ENCODE results near the gene PGGHG.
A peak's percentile ranks its signal among the peaks of the same experiment; 100 is the strongest.
"Not testable (repeated sequence)": the region's sequence is repeated elsewhere in the genome, so short reads cannot be mapped to it uniquely, and the experiment has no call there.

PGGHG gene

DNA sequence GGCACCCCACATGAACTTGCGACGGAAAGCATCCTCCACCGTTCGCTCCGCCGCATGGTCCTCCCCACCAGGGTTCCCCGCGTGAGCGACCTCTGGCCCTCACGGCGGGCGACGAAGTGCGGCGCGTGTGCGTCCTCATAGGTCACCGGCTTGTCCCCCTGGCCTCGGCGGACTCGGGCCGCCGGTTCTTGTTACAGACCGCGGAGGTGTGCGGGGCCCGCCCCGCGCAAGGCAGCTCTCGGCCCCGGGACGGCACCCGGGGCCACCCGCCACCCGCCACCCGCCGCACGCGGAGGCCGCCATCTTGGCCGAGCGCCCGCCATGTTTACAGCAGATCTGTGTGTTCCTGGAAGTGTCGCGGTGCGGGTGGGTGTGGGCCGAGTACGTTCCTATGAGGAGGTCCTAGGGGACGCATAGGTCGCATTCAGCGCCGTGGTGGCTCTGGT, 15.2 kb downstream of the PGGHG start:
- ChIA-PET CTCF (interaction anchor here (0.6 to 1.0 kb wide), 5 partner anchors 46 to 92 kb away, joined by 3 to 9 read pairs (median 4); partner anchors contain the start of gene PSMD13), POLR2A (ENCODE audit: low non-redundant PET) (no interaction called here)
- TF ChIP-seq, protein P1, sequence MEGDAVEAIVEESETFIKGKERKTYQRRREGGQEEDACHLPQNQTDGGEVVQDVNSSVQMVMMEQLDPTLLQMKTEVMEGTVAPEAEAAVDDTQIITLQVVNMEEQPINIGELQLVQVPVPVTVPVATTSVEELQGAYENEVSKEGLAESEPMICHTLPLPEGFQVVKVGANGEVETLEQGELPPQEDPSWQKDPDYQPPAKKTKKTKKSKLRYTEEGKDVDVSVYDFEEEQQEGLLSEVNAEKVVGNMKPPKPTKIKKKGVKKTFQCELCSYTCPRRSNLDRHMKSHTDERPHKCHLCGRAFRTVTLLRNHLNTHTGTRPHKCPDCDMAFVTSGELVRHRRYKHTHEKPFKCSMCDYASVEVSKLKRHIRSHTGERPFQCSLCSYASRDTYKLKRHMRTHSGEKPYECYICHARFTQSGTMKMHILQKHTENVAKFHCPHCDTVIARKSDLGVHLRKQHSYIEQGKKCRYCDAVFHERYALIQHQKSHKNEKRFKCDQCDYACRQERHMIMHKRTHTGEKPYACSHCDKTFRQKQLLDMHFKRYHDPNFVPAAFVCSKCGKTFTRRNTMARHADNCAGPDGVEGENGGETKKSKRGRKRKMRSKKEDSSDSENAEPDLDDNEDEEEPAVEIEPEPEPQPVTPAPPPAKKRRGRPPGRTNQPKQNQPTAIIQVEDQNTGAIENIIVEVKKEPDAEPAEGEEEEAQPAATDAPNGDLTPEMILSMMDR (conservative IDR thresholded peaks at IDR 0.05; ENCODE audit: low read depth) = no peak
- DNase-seq (ENCODE audit: low spot score) = no peak
- no peak overlapping the region for H3K27ac ChIP-seq

DNA sequence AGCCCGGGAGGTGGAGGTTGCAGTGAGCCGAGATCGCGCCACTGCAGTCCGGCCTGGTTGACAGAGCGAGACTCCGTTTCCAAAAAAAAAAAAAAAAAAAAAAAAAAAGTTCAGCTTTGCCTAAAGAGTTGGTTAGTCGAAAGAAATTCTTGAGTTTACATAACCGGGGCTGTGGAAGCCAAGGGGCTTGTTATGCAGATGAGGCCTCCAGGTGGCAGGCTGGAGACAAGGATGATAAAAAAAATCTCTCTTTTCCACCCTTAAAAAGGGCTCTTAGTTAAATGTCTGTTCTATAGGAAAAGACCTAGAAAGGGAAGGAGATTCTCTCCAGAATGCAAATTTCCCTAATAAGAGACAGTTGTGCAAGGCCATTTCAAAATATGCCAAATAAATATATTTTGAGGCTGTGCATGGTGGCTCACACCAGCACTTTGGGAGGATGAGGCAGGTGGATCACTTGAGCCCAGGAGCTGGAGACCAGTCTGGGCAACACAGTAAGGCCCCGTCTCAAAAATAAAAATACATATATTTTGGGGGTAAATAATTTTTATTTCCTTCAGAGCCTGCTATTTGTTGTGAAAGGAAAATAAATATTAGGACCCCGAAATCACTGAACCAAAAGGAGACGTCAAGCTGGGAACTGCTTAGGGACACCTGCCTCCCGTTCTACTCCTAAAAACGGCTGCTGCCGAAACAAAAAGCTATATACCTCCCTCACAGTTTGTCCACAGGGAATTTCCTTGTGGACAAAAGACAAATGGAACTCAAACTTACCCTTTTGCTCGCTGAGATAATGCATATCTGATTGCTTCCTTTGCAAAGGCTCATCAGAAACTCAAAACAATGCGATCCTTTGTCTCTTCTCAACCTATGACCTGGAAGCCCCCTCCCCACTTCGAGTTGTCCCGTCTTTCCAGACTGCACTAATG, 16.3 kb downstream of the PGGHG start:
- DNase-seq (ENCODE audit: low spot score) = peak; percentile 74
- ChIA-PET POLR2A (ENCODE audit: low non-redundant PET) (no interaction called here), CTCF (interaction anchor here (0.6 to 1.1 kb wide), 7 partner anchors 14 to 93 kb away, joined by 3 to 9 read pairs (median 4); partner anchors contain the start of gene PSMD13)
- H3K27ac ChIP-seq = no peak overlapping the region
- TF ChIP-seq, protein P1 (conservative IDR thresholded peaks at IDR 0.05; ENCODE audit: low read depth) = peak; percentile 80

DNA sequence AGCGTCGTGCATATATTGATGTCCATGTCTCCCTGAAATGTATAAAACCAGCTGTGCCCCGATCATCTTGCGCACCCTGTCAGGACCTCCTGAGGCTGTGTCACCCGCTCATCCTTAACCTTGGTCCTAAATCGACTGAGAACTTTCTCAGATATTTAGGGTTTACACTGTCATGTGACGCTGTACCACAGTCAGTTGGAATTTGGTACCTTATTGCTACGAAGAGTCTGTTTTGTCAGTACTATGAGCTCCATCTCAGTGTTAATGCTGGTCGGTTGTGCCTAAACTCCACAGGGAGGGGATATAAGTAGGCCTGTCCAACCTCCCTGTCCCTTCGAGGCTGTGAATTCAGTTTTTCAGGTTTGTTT, 16.9 kb downstream of the PGGHG start:
- peak overlapping the region; percentile 91 for H3K27ac ChIP-seq
- TF ChIP-seq, protein P1 (conservative IDR thresholded peaks at IDR 0.05; ENCODE audit: low read depth) = no peak
- DNase-seq (ENCODE audit: low spot score) = no peak
- ChIA-PET CTCF (interaction anchor here (1.1 kb wide), 1 partner anchor 16 kb away, joined by 4 read pairs; no protein-coding TSS in a partner anchor), POLR2A (ENCODE audit: low non-redundant PET) (no interaction called here)

DNA sequence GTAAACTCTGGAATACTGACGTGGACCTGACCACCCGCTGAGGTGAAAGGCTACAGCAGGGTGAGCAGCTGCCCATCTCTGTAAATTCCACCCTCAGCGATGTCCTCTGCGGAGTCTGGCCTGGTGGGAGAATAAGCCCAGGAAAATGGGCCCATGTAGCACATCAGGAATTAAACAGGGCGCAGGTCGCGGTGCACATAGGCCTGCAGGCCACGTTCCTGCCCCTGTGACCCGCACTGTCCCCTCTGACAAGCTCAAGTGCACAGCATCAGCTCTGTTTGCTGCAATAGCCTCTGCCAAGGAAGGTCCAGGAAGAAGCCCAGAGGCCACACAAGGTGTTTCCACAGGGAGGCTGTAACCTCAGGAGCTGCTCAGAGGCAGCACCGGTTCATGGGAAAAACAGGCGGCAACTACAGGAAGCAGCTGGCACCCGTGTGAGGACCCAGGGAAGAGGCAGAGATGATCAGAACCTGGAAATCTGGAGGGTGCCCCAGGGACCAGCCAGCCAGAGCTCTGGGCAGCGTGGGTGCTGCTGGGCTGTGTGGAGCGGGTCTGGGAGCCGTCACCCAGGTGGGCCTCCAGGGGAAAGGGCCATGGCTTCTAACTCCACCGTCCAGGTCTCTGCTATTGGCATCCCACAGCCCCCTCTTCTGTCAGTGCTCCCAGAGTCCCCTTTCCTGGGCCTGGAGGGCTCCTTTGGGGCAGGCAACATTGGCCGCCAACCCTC, 17.9 kb downstream of the PGGHG start:
- POLR2A ChIA-PET (ENCODE audit: low non-redundant PET) = no interaction called here

DNA sequence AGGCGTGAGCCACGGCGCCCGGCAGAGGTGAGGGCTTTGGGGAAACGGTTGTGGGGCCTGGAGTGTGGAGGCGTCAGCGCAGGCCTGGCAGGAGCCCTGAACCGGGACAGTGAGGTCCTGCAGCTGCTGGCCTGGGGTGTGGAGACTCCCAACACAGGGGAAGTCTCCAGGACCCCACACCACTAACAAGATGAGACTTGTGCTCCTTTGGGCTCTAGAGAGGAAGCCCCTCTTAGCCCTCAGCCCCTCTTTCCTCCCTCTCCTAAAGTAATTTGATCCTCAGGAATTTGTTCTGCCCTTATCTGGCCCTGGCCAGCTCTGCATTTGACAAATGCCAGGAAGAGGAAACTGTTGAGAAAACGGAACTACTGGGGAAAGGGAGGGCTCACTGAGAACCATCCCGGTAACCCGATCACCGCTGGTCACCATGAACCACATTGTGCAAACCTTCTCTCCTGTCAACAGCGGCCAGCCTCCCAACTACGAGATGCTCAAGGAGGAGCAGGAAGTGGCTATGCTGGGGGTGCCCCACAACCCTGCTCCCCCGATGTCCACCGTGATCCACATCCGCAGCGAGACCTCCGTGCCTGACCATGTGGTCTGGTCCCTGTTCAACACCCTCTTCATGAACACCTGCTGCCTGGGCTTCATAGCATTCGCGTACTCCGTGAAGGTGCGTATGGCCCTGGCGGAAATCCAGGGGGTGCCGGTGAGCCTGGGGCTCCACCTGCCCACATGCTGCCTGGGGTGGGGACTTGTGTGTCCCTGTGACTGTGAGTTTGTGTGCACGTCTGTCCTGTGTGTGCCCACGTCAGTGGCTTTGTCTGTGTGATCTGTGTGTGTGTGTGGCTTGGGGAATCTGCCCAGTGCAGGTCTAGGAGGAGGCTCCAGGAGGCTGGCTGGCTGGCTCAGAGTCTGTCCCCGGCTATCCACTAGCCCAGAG, 19.1 kb downstream of the PGGHG start, which contains the start of gene IFITM2:
IFITM2 (plus strand) TSS at position 51 of the 943 bp plus-strand sequence; CDS start at position 428, 377 bp downstream.
- H3K27ac ChIP-seq = peak within 1 kb of the TSS; percentile 91
- POLR2A ChIA-PET (ENCODE audit: low non-redundant PET); DNase-seq (ENCODE audit: low spot score): not testable (repeated sequence)
- CTCF ChIA-PET = interaction anchor here (0.6 kb wide), 1 partner anchor 71 kb away, joined by 4 read pairs; no protein-coding TSS in a partner anchor

More for the DNA sequence above, 17.9 kb downstream of the PGGHG start:
- no peak for DNase-seq (ENCODE audit: low spot score)
- TF ChIP-seq, protein P1 (conservative IDR thresholded peaks at IDR 0.05; ENCODE audit: low read depth) = no peak
- CTCF ChIA-PET = no interaction called here
- H3K27ac ChIP-seq = peak overlapping the region; percentile 91

GRCh38 chr11:308740-309665, 20.1 kb downstream of the PGGHG start:
- DNase-seq (ENCODE audit: low spot score); CTCF ChIA-PET; POLR2A ChIA-PET (ENCODE audit: low non-redundant PET): not testable (repeated sequence)
- H3K27ac ChIP-seq = peak overlapping the region; percentile 91

- DNase-seq (ENCODE audit: low spot score); CTCF ChIA-PET; POLR2A ChIA-PET (ENCODE audit: low non-redundant PET): not testable (repeated sequence)
- H3K27ac ChIP-seq = peak overlapping the region; percentile 91
Measured at GRCh38 chr11:309979-310572, 21.1 kb downstream of the PGGHG start.

- POLR2A ChIA-PET (ENCODE audit: low non-redundant PET); DNase-seq (ENCODE audit: low spot score): not testable (repeated sequence)
- CTCF ChIA-PET = interaction anchor here (1.1 kb wide), 1 partner anchor 44 kb away, joined by 3 read pairs; no protein-coding TSS in a partner anchor
- H3K27ac ChIP-seq = peak overlapping the region; percentile 64
Measured at GRCh38 chr11:311013-311748, 22.3 kb downstream of the PGGHG start.

Measured in RWPE1 (cell line).